ENCODE results near the gene NEK11.

GRCh38 chr3:130992344-130992743 is 34.3 kb upstream of the NEK11 start:
- TF ChIP-seq POLR2A (IDR thresholded peaks at IDR 0.05) = no peak
- TF ChIP-seq, protein P1, sequence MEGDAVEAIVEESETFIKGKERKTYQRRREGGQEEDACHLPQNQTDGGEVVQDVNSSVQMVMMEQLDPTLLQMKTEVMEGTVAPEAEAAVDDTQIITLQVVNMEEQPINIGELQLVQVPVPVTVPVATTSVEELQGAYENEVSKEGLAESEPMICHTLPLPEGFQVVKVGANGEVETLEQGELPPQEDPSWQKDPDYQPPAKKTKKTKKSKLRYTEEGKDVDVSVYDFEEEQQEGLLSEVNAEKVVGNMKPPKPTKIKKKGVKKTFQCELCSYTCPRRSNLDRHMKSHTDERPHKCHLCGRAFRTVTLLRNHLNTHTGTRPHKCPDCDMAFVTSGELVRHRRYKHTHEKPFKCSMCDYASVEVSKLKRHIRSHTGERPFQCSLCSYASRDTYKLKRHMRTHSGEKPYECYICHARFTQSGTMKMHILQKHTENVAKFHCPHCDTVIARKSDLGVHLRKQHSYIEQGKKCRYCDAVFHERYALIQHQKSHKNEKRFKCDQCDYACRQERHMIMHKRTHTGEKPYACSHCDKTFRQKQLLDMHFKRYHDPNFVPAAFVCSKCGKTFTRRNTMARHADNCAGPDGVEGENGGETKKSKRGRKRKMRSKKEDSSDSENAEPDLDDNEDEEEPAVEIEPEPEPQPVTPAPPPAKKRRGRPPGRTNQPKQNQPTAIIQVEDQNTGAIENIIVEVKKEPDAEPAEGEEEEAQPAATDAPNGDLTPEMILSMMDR (IDR thresholded peaks at IDR 0.05) = no peak

Data from Peyer's patch (tissue), 4 donors.